Measurements from ENCODE around the gene TBC1D22A.

DNA sequence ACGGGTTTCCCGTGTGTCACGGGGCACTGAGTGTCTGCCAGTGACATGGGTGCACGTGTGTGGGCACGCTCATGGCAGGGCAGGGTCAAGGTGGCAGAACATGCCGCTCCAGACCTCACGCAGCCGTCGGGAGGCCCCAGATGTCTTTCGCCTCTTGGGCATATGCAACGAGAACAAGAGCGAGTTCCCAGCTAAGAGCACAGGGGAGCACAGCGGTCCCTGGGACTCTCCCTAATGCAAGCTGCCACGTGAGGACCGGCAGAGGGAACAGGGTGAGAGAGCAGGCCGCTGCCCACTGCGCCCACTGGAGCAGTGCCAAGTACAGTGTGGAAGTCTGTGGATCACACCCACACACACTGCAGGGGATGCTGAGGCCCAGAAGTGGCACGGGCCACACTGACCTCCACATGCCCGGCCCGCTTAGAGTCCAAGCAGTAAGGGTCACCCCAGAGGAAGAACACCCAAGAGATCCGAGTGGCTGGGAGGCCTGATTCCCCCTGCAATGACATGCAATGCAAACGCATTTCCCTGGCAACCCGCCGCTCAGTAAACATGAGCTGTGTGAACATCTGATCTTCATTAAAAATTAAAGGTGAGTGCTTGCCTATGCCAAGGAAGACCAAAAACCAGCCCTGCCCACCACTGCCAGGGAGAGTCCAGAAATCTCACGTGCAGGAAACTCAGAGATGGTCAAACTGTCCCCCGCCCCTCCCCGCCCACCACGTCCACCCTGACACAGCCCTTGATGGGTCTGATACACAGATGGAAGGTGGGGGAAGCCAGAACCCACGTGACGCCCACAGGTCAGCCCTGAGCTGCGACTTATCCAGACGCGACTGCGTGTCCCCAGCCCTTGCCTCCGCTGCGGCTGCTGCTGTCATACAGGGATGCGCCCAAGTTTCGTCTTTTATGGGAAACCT, 36.1 kb upstream of the TBC1D22A start:
- TF ChIP-seq, protein P1, sequence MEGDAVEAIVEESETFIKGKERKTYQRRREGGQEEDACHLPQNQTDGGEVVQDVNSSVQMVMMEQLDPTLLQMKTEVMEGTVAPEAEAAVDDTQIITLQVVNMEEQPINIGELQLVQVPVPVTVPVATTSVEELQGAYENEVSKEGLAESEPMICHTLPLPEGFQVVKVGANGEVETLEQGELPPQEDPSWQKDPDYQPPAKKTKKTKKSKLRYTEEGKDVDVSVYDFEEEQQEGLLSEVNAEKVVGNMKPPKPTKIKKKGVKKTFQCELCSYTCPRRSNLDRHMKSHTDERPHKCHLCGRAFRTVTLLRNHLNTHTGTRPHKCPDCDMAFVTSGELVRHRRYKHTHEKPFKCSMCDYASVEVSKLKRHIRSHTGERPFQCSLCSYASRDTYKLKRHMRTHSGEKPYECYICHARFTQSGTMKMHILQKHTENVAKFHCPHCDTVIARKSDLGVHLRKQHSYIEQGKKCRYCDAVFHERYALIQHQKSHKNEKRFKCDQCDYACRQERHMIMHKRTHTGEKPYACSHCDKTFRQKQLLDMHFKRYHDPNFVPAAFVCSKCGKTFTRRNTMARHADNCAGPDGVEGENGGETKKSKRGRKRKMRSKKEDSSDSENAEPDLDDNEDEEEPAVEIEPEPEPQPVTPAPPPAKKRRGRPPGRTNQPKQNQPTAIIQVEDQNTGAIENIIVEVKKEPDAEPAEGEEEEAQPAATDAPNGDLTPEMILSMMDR (IDR thresholded peaks at IDR 0.05; ENCODE audit: low read length) = no peak
- no peak for TF ChIP-seq EZH2 (optimal IDR thresholded peaks at IDR 0.05; ENCODE audit: low read depth, low read length)
